K562 (cell line): ENCODE measurements around the gene MCEMP1. TPM values are rescaled to one million over a fixed set of nuclear protein-coding genes. Genes with fewer than 3 reads are reported as not detected.
A peak's percentile ranks its signal among the peaks of the same experiment; 100 is the strongest.

Experiments used
- CTBP1 ChIP-seq: fragments of 450-650 bp; IDR thresholded peaks from 2 replicates; pipeline ENCODE4 v1.6.1; 2016; ENCODE audit warnings: borderline replicate concordance
- E2F5 ChIP-seq: sonication (generic); formaldehyde crosslinking; IDR thresholded peaks from 2 replicates; pipeline ENCODE4 v1.8.0; 2022; ENCODE audit warnings: mild to moderate bottlenecking, missing genetic modification reagents
- ZBTB34 ChIP-seq: fragments of 250-450 bp; sonication (Bioruptor Pico); IDR thresholded peaks from 2 replicates; pipeline ENCODE4 v1.8.0; 2021; ENCODE audit warnings: mild to moderate bottlenecking, moderate library complexity
- ZFP36 ChIP-seq: fragments of 150-350 bp; IDR thresholded peaks from 2 replicates; pipeline ENCODE4 v1.6.1; 2018; ENCODE audit warnings: low read length, low read depth; ENCODE audit not compliant: partially characterized antibody
- ZNF592 ChIP-seq: fragments of 450-650 bp; IDR thresholded peaks from 2 replicates; pipeline ENCODE4 v1.6.1; 2017; ENCODE audit warnings: antibody characterized with exemption, mild to moderate bottlenecking
- polyA plus RNA-seq, 8 experiments: library from polyadenylated mRNA; depleted of rRNA in 4 of 8; stranded (reverse) in 5 of 8; unstranded in 3 of 8; fragments of >200 nt; fragmentation: Nextera tagmentation in 2 of 8; fragmentation: Illumina TruSeq in 1 of 8; extraction: Ambion mirVana in 2 of 8; extraction: Trizol in 1 of 8; gene quantifications; 2 replicates each; pipeline versions ENCODE4 v1.2.1 to v1.2.3, GENCODE V29; 2011 to 2014; ENCODE audit warnings: inconsistent platforms in 1 of 8, missing spikeins in 1 of 8
- total RNA-seq, 7 experiments: library from RNA; depleted of rRNA in 6 of 7; stranded (reverse); fragments of >200 nt in 6 of 7; fragmentation: Illumina TruSeq in 2 of 7; extraction: Trizol in 2 of 7; gene quantifications; 2 replicates each; pipeline versions ENCODE4 v1.2.1 to v1.2.3, GENCODE V29; 2011 to 2021; ENCODE audit warnings: low replicate concordance in 1 of 7

Gene MCEMP1
- total and polyA plus RNA-seq, 9 of the 15 experiments (the other 6 are each of a cell fraction or from before 2014, with no cell fraction given), result 0.11 to 1.8 (median 0.51) TPM

- TF ChIP-seq E2F5 (CRISPR knock-in tag), result no peak
- TF ChIP-seq ZNF592, result no peak
- TF ChIP-seq CTBP1, result no peak
- no peak for TF ChIP-seq ZBTB34 (CRISPR knock-in tag)
- peak; percentile 97 for TF ChIP-seq ZFP36
These were observed 29.5 kb downstream of the MCEMP1 start (continued) for GRCh38 chr19:7706188-7706954.
